ENCODE results near the gene TBC1D10B. TPM values are rescaled to one million over a fixed set of nuclear protein-coding genes. Genes with fewer than 3 reads are reported as not detected.

The TBC1D10B gene
- total RNA-seq, 1 donor from 2014 or later: 51.9 TPM

- DNase-seq (ENCODE audit: low read depth): no peak
- no peak for TF ChIP-seq CTCF (IDR thresholded peaks at IDR 0.05; ENCODE audit: insufficient read depth, low read length, poor library complexity, severe bottlenecking)
- peaks cover 1% of the 10 kb centered on the region for H3K36me3 ChIP-seq (ENCODE audit: control insufficient read depth, insufficient read depth, low read length)
- peak overlapping the region; percentile 78 for H3K4me3 ChIP-seq (ENCODE audit: low read depth, low read length)
- H3K27me3 ChIP-seq (ENCODE audit: control insufficient read depth, insufficient read depth, low read length): no peaks in the 10 kb centered on the region
These were observed 2.8 kb downstream of the TBC1D10B start for GRCh38 chr16:30367349-30368009.

- TF ChIP-seq CTCF (IDR thresholded peaks at IDR 0.05; ENCODE audit: insufficient read depth, low read length, poor library complexity, severe bottlenecking): no peak
- no peaks in the 10 kb centered on the region for H3K27me3 ChIP-seq (ENCODE audit: control insufficient read depth, insufficient read depth, low read length)
- no peak for DNase-seq (ENCODE audit: low read depth)
- no peak overlapping the region for H3K4me3 ChIP-seq (ENCODE audit: low read depth, low read length)
- peaks cover 1% of the 10 kb centered on the region for H3K36me3 ChIP-seq (ENCODE audit: control insufficient read depth, insufficient read depth, low read length)
These were observed 3.8 kb downstream of the TBC1D10B start for GRCh38 chr16:30366511-30366910.

GRCh38 chr16:30365200-30365599 lies 5.1 kb downstream of the TBC1D10B start:
- no peak for DNase-seq (ENCODE audit: low read depth)
- no peak overlapping the region for H3K4me3 ChIP-seq (ENCODE audit: low read depth, low read length)
- H3K36me3 ChIP-seq (ENCODE audit: control insufficient read depth, insufficient read depth, low read length): peaks cover 1% of the 10 kb centered on the region
- no peak for TF ChIP-seq CTCF (IDR thresholded peaks at IDR 0.05; ENCODE audit: insufficient read depth, low read length, poor library complexity, severe bottlenecking)
- no peaks in the 10 kb centered on the region for H3K27me3 ChIP-seq (ENCODE audit: control insufficient read depth, insufficient read depth, low read length)

- H3K36me3 ChIP-seq (ENCODE audit: control insufficient read depth, insufficient read depth, low read length): peaks cover 5% of the 10 kb centered on the region
- H3K27me3 ChIP-seq (ENCODE audit: control insufficient read depth, insufficient read depth, low read length): no peaks in the 10 kb centered on the region
- no peak for TF ChIP-seq CTCF (IDR thresholded peaks at IDR 0.05; ENCODE audit: insufficient read depth, low read length, poor library complexity, severe bottlenecking)
- H3K4me3 ChIP-seq (ENCODE audit: low read depth, low read length): no peak overlapping the region
- no peak for DNase-seq (ENCODE audit: low read depth)
These were observed 9.1 kb downstream of the TBC1D10B start for GRCh38 chr16:30361180-30361579.

- TF ChIP-seq CTCF (IDR thresholded peaks at IDR 0.05; ENCODE audit: insufficient read depth, low read length, poor library complexity, severe bottlenecking): no peak
- no peak for DNase-seq (ENCODE audit: low read depth)
- H3K4me3 ChIP-seq (ENCODE audit: low read depth, low read length): no peak overlapping the region
- peaks cover 4% of the 10 kb centered on the region for H3K36me3 ChIP-seq (ENCODE audit: control insufficient read depth, insufficient read depth, low read length)
- no peaks in the 10 kb centered on the region for H3K27me3 ChIP-seq (ENCODE audit: control insufficient read depth, insufficient read depth, low read length)
These were observed 10.5 kb downstream of the TBC1D10B start for GRCh38 chr16:30359871-30360170.
